ENCODE data around the gene PCSK4.

DNA sequence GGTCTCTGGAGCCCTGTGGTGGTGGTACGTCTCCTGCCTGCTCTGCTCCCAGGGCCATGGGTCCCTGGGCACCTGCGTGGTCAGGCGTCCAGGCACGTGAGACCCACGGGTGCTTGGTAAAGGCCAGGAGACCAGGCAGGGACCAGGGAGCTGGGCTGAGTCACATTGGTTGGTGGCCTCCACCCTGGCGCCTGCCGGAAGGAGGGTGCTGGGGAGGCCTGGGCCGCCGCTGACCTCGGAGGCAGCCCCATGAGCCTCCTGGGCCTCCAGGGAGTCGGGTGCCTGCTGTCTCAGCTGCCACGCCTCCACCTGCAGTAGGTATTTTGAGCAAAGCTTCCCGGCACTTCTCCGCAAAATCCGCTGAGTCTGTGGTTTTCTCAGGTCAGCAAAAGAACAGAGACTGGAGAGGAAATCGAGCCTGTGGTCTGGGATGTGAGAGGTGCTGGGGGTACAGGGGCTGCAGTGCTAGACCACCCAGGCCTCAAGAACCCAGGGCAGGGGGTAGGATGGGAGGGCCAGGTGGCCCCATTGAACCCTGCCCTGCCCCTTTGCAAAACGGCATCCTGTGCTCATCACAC is 30.1 kb upstream of the PCSK4 start:
- TF ChIP-seq, protein P1, sequence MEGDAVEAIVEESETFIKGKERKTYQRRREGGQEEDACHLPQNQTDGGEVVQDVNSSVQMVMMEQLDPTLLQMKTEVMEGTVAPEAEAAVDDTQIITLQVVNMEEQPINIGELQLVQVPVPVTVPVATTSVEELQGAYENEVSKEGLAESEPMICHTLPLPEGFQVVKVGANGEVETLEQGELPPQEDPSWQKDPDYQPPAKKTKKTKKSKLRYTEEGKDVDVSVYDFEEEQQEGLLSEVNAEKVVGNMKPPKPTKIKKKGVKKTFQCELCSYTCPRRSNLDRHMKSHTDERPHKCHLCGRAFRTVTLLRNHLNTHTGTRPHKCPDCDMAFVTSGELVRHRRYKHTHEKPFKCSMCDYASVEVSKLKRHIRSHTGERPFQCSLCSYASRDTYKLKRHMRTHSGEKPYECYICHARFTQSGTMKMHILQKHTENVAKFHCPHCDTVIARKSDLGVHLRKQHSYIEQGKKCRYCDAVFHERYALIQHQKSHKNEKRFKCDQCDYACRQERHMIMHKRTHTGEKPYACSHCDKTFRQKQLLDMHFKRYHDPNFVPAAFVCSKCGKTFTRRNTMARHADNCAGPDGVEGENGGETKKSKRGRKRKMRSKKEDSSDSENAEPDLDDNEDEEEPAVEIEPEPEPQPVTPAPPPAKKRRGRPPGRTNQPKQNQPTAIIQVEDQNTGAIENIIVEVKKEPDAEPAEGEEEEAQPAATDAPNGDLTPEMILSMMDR (IDR thresholded peaks at IDR 0.05) = no peak
- TF ChIP-seq BHLHE40 (IDR thresholded peaks at IDR 0.05; ENCODE audit: low read depth, low read length) = no peak

Data from A549 (cell line).